HG03159 (cell line): Measurements from ENCODE around the gene ANGPT4.
"Not testable (repeated sequence)": the region's sequence is repeated elsewhere in the genome, so short reads cannot be mapped to it uniquely, and the experiment has no call there.

Experiments used
- ATAC-seq: cut with Tn5 transposase; IDR thresholded peaks from one replicate; pipeline ENCODE4 v1.9.1; 2021; ENCODE audit warnings: mild to moderate bottlenecking, moderate library complexity; ENCODE audit not compliant: unreplicated experiment

ANGPT4 gene

GRCh38 chr20:878511-879307 is 37.4 kb downstream of the ANGPT4 start:
- no peak for ATAC-seq

GRCh38 chr20:877814-878213 is 38.3 kb downstream of the ANGPT4 start:
- no peak for ATAC-seq

GRCh38 chr20:875115-875514 is 41.0 kb downstream of the ANGPT4 start:
- ATAC-seq: no peak

GRCh38 chr20:873875-874607 is 42.1 kb downstream of the ANGPT4 start:
- no peak for ATAC-seq

- ATAC-seq: no peak
Observed at GRCh38 chr20:872855-873520, 43.1 kb downstream of the ANGPT4 start.

GRCh38 chr20:871948-872347 is 44.2 kb downstream of the ANGPT4 start:
- no peak for ATAC-seq

GRCh38 chr20:871436-871835 is 44.7 kb downstream of the ANGPT4 start:
- ATAC-seq: no peak

GRCh38 chr20:870758-871157 is 45.4 kb downstream of the ANGPT4 start:
- no peak for ATAC-seq

GRCh38 chr20:869606-870005 is 46.5 kb downstream of the ANGPT4 start:
- no peak for ATAC-seq

- no peak for ATAC-seq
Observed at GRCh38 chr20:868279-868678, 47.9 kb downstream of the ANGPT4 start.

GRCh38 chr20:865440-865839 is 50.7 kb downstream of the ANGPT4 start:
- no peak for ATAC-seq

GRCh38 chr20:860891-861290 is 55.2 kb downstream of the ANGPT4 start:
- no peak for ATAC-seq

- ATAC-seq: no peak
Observed at GRCh38 chr20:859751-860231, 56.3 kb downstream of the ANGPT4 start.

GRCh38 chr20:858011-858410 is 58.1 kb downstream of the ANGPT4 start:
- no peak for ATAC-seq

GRCh38 chr20:856361-856775 is 59.8 kb downstream of the ANGPT4 start:
- no peak for ATAC-seq

GRCh38 chr20:855466-856360 is 60.4 kb downstream of the ANGPT4 start:
- ATAC-seq: no peak

- ATAC-seq: no peak
Observed at GRCh38 chr20:854601-855000, 61.5 kb downstream of the ANGPT4 start.

GRCh38 chr20:853406-853996 is 62.6 kb downstream of the ANGPT4 start:
- ATAC-seq: no peak

GRCh38 chr20:848731-849130 is 67.4 kb downstream of the ANGPT4 start:
- not testable (repeated sequence) for ATAC-seq

- ATAC-seq: no peak
Observed at GRCh38 chr20:848193-848592, 67.9 kb downstream of the ANGPT4 start.
